GM19455 (cell line): Measurements from ENCODE around the gene PYGO1.
"Not testable (repeated sequence)": the region's sequence is repeated elsewhere in the genome, so short reads cannot be mapped to it uniquely, and the experiment has no call there.

Source experiments
- ATAC-seq: cut with Tn5 transposase; IDR thresholded peaks from one replicate; pipeline ENCODE4 v1.9.1; 2021; ENCODE audit not compliant: unreplicated experiment

PYGO1 gene

DNA sequence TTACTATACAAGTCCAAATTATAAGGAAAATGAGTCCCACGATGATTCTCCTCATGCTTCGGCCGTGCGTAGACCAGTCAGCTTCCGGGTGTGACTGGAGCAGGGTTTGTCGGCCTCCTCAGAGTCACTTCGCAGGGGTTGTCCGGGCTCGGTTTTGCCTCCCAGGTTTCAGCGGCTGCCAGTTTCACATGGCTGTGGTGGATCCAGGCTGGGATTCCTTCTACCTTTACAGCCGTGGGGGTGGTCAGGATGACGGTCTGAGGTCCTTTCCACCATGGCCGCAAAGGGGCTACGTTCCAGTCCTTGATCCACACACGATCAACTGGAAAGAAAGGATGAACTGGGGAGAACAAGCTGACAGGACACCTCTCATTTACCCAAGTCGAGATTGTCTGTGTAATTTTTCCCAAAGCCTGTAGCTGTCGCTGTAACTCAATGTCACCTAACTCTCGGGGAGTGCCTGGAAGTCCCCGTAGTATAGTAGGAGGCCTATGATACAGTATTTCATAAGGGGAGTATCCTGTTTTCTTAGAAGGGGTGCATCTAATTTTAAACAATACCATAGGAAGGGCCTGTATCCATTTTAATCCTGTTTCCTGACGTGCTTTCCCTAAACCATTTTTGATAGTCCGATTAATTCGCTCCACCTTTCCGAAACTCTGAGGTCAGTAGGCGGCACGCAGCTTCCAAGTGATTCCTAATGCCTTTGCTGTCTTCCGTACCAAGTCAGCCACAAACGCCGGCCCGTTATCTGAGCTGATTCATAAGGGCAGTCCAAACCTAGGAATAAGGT, 74.3 kb downstream of the PYGO1 start:
- not testable (repeated sequence) for ATAC-seq

DNA sequence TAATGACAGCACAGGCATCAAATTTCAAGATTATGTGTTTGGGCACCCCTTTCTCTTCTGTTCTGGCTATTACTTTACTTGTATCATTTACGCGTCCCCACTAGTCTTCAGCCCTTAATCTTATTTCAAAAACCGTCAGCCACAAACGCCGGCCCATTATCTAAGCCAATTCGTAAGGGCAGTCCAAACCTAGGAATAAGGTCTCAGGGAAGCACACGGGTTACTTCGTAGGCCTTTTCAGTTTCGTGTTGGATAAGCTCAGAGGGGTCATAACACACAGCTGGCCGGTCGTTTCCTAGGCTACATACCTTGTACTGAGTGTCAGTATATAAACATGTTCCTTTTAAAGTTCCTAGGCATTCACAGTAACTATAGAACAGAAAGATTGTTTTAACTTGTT, 75.0 kb downstream of the PYGO1 start:
- no peak for ATAC-seq

GRCh38 chr15:55507567-55507966, 80.6 kb downstream of the PYGO1 start:
- ATAC-seq: no peak

- ATAC-seq: not testable (repeated sequence)
Measured at GRCh38 chr15:55505407-55505806, 82.7 kb downstream of the PYGO1 start.

GRCh38 chr15:55499151-55499550, 89.0 kb downstream of the PYGO1 start:
- ATAC-seq: no peak

DNA sequence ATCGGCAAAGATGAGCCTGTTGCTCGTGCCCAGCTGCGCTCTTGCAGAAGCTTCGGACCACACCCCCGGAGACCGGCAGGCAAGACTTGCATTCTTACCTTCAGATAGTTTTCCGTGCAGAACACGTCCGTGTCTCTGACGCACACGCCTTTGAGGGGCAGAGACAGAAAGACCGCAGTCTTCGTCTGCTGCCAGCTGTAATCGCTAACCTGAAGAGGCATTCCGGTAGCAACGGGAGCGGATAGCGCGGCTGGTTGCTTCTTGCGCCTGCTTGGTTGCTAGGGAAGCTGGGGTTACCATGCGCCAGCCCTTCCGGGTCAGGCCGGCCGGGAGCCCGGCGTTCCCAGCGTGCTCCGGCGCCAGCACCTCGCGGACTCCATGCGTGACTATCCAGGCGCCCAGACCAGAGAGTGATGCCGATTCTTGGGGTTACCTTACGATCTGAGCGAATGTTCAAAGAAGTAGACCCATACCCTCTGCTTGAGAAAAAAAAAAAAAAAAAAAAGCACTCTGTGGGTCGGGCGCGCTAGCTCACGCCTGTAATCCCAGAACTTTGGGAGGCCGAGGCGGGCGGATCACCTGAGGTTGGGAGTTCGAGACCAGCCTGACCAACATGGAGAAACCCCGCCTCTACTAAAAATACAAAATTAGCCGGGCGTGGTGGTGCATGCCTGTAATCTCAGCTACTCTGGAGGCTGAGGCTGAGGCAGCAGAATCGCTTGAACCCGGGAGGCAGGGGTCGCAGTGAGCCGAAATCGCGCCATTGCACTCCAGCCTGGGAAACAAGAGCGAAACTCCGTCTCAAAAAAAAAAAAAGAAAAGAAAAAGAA, 89.8 kb downstream of the PYGO1 start:
- ATAC-seq: peak; percentile 98

GRCh38 chr15:55496716-55497115, 91.4 kb downstream of the PYGO1 start:
- ATAC-seq: no peak

- no peak for ATAC-seq
Measured at GRCh38 chr15:55494931-55495330, 93.2 kb downstream of the PYGO1 start.

DNA sequence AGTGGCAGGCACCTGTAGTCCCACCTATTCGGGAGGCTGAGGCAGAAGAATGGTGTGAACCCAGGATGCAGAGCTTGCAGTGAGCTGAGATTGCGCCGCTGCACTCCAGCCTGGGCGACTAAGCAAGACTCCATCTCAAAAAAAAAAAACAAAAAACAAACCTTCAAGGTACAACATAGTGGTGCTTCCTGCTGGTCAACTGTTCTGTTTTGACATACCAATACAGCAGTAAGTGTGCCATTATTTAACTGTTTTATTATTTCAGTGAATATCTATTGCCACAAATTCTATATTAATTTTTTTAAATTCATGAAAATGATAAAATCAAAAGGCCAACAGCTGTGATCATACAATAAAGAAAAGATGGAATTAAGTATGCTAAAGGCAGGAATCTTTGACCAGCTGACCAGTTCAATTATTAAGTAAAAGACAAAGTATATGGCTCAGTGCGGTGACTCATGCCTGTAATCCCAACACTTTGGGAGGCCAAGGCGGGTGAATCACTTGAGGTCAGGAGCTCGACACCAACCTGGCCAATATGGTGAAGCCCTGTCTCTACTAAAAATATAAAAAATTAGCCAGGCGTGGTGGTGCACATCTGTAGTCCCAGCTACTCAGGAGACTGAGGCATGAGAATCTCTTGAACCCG, 99.1 kb downstream of the PYGO1 start:
- ATAC-seq: not testable (repeated sequence)
